Measurements from ENCODE around the gene YDJC.
"Not testable (repeated sequence)": the region's sequence is repeated elsewhere in the genome, so short reads cannot be mapped to it uniquely, and the experiment has no call there.

Gene YDJC

DNA sequence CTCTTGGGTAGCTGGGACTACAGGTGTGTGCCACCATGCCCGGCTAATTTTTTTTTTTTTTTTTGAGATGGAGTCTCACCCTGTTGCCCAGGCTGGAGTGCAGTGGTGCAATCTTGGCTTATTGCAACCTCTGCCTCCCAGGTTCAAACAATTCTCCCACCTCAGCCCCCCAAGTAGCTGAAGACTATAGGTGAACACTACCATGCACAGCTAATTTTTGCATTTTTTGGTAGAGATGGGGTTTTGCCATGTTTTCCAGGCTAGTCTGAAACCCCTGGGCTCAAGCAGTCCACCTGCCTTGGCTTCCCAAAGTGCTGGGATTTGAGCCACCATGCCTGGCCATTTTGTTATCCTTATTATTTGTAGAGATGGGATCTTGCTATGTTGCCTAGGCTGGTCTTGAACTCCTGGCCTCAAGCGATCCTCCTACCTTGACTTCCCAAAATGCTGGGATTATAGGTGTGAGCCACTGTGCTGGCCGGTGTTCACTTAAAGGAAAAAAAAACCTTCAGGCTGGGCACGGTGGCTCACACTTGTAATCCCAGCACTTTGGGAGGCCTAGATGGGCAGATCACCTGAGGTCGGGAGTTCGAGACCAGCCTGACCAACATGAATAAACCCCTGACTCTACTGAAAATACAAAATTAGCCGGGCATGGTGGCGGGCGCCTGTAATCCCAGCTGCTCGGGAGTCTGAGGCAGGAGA, 48.7 kb downstream of the YDJC start:
- in situ Hi-C loops (cut with MboI; ENCODE audit: low sequenced_read_pairs), result not testable (repeated sequence)

DNA sequence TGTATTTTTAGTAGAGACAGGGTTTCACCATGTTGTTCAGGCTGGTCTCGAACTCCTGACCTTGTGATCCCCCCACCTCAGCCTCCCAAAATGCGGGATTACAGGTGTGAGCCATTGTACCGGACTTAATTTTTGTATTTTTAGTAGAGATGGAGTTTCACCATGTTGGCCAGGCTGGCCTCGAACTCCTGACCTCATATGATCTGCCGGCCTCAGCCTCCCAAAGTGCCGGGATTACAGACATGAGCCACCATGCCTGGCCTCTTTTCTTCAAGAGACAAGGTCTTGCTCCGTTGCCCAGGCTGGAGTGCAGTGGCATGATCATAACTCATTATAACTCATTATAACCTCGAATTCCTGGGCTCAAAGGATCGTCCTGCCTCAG, 49.2 kb downstream of the YDJC start:
- in situ Hi-C loops (cut with MboI; ENCODE audit: low sequenced_read_pairs), result not testable (repeated sequence)

DNA sequence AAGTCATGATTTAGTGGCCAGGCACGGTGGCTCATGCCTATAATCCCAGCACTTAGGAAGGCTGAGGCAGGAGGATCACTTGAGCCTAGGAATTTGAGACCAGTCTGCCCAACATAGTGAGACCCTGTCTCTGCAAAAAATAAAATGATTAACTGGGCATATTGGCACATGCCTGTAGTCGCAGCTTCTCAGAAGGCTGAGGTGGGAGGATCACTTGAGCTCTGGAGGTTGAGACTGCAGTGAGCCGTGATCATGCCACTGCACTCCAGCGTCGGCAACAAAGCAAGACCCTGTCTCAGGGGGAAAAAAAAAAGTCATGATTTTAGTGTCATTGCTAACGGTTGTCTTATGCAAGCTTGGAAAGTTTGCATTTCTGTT, 50.4 kb downstream of the YDJC start:
- in situ Hi-C loops (cut with MboI; ENCODE audit: low sequenced_read_pairs), result no loop called here
